ENCODE results near the gene COL6A3.

Gene COL6A3

DNA sequence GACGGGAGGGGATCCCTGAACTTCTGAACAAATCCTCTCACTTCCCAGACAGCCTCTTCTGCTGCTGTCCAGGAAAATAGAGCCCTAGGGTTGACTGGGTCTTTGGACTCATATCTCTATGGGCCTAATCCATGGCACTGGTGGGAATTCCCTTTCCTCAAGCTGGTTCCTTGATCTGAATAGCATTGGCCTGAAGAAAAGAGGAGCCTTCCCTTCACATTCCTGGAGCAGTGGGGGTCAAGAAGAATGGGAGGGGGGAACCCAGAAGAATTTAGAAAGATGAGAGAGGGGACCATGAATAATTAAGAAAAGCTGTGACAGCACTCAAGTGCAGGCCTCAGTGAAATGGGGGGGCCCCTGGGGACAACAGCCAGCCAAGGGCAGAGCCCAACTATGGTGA is 80.2 kb downstream of the COL6A3 start:
- Histone ChIP-seq H3K9me3 (ENCODE audit: control insufficient read depth, insufficient read depth, low read depth, low read length) (no peaks in the 10 kb centered on the region), H3K4me1 (ENCODE audit: control insufficient read depth, insufficient read depth, low read length) (no peaks in the 10 kb centered on the region), H3K27ac (ENCODE audit: extremely low read depth, low read depth, low read length) (no peak overlapping the region), H3K36me3 (ENCODE audit: control insufficient read depth in 2 of 2, insufficient read depth in 1 of 2, low read length in 2 of 2) (no peaks in the 10 kb centered on the region), H3K4me3 (ENCODE audit: low read depth, low read length) (no peak overlapping the region)
- CTCF ChIA-PET: no interaction called here
- POLR2A ChIA-PET: no interaction called here
- TF ChIP-seq ZNF514 (tag by site-specific recombination; IDR thresholded peaks at IDR 0.05) (no peak), ZNF266 (tag by site-specific recombination; IDR thresholded peaks at IDR 0.05; ENCODE audit: low read depth) (no peak), ZNF24 (tag by site-specific recombination; IDR thresholded peaks at IDR 0.05) (no peak), KLF1 (tag by site-specific recombination; IDR thresholded peaks at IDR 0.05) (no peak), ZNF549 (tag by site-specific recombination; IDR thresholded peaks at IDR 0.05) (no peak), ZNF529 (tag by site-specific recombination; IDR thresholded peaks at IDR 0.05; ENCODE audit: insufficient replicate concordance) (no peak), KLF16 (tag by site-specific recombination; IDR thresholded peaks at IDR 0.05) (no peak), ZNF48 (tag by site-specific recombination; IDR thresholded peaks at IDR 0.05) (no peak), ZNF146 (tag by site-specific recombination; IDR thresholded peaks at IDR 0.05) (no peak), ZFHX2 (tag by site-specific recombination; conservative IDR thresholded peaks at IDR 0.05) (no peak), ZNF600 (tag by site-specific recombination; IDR thresholded peaks at IDR 0.05) (no peak), KLF10 (tag by site-specific recombination; IDR thresholded peaks at IDR 0.05) (no peak), MZF1 (tag by site-specific recombination; IDR thresholded peaks at IDR 0.05; ENCODE audit: borderline replicate concordance) (no peak)
- TF ChIP-seq, protein P1, sequence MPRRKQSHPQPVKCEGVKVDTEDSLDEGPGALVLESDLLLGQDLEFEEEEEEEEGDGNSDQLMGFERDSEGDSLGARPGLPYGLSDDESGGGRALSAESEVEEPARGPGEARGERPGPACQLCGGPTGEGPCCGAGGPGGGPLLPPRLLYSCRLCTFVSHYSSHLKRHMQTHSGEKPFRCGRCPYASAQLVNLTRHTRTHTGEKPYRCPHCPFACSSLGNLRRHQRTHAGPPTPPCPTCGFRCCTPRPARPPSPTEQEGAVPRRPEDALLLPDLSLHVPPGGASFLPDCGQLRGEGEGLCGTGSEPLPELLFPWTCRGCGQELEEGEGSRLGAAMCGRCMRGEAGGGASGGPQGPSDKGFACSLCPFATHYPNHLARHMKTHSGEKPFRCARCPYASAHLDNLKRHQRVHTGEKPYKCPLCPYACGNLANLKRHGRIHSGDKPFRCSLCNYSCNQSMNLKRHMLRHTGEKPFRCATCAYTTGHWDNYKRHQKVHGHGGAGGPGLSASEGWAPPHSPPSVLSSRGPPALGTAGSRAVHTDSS (tag by site-specific recombination; IDR thresholded peaks at IDR 0.05): no peak
- TF ChIP-seq, protein P2, sequence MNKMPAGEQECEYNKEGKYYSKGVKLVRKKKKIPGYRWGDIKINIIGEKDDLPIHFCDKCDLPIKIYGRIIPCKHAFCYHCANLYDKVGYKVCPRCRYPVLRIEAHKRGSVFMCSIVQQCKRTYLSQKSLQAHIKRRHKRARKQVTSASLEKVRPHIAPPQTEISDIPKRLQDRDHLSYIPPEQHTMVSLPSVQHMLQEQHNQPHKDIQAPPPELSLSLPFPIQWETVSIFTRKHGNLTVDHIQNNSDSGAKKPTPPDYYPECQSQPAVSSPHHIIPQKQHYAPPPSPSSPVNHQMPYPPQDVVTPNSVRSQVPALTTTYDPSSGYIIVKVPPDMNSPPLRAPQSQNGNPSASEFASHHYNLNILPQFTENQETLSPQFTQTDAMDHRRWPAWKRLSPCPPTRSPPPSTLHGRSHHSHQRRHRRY (tag by site-specific recombination; IDR thresholded peaks at IDR 0.05): no peak
- TF ChIP-seq, protein P3, sequence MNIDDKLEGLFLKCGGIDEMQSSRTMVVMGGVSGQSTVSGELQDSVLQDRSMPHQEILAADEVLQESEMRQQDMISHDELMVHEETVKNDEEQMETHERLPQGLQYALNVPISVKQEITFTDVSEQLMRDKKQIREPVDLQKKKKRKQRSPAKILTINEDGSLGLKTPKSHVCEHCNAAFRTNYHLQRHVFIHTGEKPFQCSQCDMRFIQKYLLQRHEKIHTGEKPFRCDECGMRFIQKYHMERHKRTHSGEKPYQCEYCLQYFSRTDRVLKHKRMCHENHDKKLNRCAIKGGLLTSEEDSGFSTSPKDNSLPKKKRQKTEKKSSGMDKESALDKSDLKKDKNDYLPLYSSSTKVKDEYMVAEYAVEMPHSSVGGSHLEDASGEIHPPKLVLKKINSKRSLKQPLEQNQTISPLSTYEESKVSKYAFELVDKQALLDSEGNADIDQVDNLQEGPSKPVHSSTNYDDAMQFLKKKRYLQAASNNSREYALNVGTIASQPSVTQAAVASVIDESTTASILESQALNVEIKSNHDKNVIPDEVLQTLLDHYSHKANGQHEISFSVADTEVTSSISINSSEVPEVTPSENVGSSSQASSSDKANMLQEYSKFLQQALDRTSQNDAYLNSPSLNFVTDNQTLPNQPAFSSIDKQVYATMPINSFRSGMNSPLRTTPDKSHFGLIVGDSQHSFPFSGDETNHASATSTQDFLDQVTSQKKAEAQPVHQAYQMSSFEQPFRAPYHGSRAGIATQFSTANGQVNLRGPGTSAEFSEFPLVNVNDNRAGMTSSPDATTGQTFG (tag by site-specific recombination; IDR thresholded peaks at IDR 0.05; ENCODE audit: borderline replicate concordance): no peak
- TF ChIP-seq, protein P4, sequence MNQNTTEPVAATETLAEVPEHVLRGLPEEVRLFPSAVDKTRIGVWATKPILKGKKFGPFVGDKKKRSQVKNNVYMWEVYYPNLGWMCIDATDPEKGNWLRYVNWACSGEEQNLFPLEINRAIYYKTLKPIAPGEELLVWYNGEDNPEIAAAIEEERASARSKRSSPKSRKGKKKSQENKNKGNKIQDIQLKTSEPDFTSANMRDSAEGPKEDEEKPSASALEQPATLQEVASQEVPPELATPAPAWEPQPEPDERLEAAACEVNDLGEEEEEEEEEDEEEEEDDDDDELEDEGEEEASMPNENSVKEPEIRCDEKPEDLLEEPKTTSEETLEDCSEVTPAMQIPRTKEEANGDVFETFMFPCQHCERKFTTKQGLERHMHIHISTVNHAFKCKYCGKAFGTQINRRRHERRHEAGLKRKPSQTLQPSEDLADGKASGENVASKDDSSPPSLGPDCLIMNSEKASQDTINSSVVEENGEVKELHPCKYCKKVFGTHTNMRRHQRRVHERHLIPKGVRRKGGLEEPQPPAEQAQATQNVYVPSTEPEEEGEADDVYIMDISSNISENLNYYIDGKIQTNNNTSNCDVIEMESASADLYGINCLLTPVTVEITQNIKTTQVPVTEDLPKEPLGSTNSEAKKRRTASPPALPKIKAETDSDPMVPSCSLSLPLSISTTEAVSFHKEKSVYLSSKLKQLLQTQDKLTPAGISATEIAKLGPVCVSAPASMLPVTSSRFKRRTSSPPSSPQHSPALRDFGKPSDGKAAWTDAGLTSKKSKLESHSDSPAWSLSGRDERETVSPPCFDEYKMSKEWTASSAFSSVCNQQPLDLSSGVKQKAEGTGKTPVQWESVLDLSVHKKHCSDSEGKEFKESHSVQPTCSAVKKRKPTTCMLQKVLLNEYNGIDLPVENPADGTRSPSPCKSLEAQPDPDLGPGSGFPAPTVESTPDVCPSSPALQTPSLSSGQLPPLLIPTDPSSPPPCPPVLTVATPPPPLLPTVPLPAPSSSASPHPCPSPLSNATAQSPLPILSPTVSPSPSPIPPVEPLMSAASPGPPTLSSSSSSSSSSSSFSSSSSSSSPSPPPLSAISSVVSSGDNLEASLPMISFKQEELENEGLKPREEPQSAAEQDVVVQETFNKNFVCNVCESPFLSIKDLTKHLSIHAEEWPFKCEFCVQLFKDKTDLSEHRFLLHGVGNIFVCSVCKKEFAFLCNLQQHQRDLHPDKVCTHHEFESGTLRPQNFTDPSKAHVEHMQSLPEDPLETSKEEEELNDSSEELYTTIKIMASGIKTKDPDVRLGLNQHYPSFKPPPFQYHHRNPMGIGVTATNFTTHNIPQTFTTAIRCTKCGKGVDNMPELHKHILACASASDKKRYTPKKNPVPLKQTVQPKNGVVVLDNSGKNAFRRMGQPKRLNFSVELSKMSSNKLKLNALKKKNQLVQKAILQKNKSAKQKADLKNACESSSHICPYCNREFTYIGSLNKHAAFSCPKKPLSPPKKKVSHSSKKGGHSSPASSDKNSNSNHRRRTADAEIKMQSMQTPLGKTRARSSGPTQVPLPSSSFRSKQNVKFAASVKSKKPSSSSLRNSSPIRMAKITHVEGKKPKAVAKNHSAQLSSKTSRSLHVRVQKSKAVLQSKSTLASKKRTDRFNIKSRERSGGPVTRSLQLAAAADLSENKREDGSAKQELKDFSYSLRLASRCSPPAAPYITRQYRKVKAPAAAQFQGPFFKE (tag by site-specific recombination; IDR thresholded peaks at IDR 0.05; ENCODE audit: borderline replicate concordance): no peak
